ENCODE data around the gene IL17B.

The IL17B gene

DNA sequence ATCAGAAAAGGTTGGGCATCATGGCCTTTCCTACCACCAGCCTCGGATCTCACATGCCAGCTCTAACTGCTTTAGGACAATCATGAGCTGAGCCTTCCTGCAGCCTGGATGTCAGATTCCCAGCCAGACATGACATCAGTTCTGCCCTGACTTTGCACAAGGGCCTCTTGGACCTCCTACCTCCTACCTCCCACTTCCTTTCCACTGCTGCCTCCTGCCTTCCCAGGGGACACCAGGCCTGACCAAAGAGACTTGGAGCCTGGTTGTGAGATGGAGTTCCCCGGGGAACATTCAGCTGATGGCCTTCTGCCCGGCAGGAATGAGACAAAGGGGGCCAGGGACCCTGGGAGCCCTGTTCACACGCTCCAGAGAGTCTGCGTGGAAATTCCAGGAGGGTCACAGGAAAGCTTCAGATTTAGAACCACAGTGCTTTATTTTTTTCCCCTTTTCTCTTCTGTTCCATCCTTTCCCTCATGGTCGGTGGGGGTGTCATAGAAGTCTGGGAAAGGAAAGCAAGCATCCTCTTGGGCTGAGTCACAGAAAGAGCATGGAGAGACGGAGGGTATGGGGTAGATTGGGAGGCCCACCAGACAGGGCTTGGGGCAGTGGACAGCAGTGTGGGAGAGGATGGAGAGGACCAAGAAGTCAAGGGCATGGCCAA is 35.4 kb upstream of the IL17B start:
- no peak overlapping the region for H3K4me3 ChIP-seq (ENCODE audit: low read length)
- TF ChIP-seq, protein P1, sequence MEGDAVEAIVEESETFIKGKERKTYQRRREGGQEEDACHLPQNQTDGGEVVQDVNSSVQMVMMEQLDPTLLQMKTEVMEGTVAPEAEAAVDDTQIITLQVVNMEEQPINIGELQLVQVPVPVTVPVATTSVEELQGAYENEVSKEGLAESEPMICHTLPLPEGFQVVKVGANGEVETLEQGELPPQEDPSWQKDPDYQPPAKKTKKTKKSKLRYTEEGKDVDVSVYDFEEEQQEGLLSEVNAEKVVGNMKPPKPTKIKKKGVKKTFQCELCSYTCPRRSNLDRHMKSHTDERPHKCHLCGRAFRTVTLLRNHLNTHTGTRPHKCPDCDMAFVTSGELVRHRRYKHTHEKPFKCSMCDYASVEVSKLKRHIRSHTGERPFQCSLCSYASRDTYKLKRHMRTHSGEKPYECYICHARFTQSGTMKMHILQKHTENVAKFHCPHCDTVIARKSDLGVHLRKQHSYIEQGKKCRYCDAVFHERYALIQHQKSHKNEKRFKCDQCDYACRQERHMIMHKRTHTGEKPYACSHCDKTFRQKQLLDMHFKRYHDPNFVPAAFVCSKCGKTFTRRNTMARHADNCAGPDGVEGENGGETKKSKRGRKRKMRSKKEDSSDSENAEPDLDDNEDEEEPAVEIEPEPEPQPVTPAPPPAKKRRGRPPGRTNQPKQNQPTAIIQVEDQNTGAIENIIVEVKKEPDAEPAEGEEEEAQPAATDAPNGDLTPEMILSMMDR (conservative IDR thresholded peaks at IDR 0.05; ENCODE audit: low read depth, low read length) = no peak
- DNase-seq (ENCODE audit: low read depth) = no peak

DNA sequence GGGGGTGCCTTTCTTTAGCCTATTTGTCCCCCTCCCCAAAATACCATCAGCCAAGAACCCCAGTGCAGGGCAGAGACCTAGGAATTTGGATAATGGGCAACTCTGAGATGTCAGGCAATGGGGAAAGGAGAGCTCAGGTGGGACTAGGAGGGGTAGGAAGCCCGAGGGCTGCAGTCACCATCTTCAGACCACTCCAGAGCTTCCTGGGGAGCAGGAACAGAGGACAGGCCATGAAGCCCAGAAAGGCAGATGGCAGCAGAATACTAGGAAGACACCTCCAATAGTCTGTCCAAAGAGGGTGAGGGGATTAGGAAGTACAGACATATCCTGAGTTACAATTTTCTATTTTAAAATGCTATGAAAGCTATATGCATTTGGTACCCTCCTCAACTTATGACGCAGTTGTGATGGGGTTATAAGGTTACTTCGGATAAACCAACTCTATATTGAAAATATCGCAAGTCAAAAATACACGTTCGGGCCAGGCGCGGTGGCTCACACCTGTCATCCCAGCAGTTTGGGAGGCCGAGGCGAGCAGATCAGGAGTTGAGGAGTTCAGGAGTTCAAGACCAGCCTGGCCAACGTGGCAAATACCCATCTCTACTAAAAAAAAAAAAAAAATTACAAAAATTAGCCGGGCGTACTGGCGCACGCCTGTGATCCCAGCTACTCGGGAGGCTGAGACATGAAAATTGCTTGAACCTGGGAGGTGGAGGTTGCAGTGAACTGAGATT is 34.6 kb upstream of the IL17B start:
- no peak overlapping the region for H3K4me3 ChIP-seq (ENCODE audit: low read length)
- TF ChIP-seq, protein P1 (conservative IDR thresholded peaks at IDR 0.05; ENCODE audit: low read depth, low read length) = no peak
- DNase-seq (ENCODE audit: low read depth) = no peak

DNA sequence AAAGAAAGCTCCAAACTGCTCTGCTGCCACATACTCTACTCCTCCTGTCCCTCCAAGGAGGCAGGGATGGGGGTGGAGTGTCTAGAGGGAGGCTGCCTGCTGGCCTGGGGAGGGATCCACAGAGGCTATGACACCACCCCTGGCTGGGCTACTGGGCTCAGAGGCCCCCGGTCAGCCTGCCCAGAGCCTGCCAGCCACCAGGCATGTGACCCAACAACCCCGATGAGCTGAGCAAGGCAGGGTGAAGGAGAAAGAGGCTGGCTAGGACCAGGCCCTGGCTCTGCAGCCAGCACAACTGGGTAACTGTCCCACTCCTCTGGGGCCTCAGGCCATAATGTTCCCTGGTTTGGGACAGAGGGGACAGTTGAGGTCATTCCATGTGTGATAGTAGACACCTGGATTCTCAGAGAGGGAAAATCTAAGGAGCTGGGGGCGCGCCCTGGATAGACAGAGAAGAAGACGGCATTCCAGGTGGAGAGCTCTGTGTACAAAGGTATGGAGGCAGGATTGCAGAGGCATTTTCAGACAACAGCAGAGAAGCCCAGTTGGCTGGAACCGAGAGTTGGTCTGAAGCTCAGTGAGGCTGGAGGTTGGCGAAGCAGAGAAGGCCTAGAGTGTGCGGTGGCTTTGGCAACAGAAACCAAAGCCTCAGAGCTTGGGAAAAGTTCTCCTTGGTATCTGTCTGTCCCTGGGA is 33.8 kb upstream of the IL17B start:
- TF ChIP-seq, protein P1 (conservative IDR thresholded peaks at IDR 0.05; ENCODE audit: low read depth, low read length) = no peak
- H3K4me3 ChIP-seq (ENCODE audit: low read length) = no peak overlapping the region
- no peak for DNase-seq (ENCODE audit: low read depth)

DNA sequence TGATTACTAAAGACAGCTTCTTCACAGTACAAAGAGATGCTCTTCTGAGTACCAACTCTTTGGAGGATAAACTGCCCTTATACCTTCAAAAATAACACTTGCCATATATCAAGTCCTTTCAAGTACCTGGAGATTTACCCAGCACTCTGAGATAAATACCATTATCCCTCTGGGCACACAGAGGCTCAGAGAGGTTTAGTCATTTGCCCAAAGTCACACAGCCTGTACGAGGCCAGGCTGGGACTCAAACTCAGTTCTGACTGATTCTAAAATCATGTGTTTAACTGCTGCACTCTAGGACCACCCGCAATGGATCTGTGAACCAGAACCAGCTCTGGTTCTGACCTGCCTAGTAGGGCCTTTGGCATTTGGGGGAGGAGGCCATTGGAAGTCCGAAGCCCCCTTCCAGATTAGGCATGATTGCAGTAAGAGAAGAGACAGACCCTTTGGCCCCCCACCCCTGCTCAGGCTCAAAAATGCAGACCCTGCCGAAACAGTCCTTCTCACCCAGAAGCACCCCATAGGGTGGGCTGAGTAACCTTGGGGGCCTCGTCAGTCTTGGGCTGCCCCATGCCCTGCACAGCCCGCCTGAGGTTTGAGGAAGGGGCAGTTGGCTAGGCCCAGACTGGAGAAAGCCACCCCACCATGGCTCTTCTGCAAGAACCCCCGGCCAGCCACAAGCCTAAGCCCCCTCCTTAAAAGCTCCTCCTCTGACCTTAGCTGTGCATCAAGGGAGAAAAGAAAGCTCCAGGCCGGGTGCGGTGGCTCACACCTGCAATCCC is 32.8 kb upstream of the IL17B start:
- no peak overlapping the region for H3K4me3 ChIP-seq (ENCODE audit: low read length)
- TF ChIP-seq, protein P1 (conservative IDR thresholded peaks at IDR 0.05; ENCODE audit: low read depth, low read length) = no peak
- DNase-seq (ENCODE audit: low read depth) = no peak

DNA sequence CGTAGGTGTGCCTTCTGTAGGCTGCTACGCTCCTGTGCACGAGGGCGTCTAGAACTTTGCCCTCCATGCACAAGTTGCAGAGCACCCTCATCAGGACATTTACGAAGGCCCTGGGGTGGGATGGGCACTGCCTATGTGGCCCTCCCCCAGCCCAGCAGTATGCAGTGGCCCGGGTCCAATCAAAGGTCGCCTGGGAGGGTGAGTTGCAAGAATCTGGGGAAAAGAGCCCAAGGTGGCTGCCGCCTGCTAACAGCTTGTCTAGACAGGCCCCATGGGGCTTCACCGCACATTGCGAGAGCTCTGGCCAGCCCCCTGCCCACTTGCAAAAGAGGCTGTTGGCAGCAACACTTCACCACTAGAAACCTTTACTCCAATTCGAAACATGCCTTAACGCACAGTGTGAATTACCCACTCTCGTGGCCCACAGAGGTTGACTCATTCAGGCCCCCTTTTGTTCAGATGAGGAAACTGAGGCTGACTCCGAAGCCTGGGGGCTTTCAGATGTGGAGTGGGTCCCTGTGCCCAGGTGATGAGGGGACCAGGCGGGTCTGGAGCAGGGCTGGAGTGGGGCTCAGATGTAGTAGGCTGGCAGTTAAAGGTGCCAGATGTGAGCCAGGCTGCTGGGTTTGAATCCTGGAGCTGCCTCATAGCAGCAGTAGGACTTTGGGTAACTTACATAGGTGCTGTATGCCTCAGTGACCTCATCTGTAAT is 31.8 kb upstream of the IL17B start:
- TF ChIP-seq, protein P1 (conservative IDR thresholded peaks at IDR 0.05; ENCODE audit: low read depth, low read length) = no peak
- DNase-seq (ENCODE audit: low read depth) = no peak
- no peak overlapping the region for H3K4me3 ChIP-seq (ENCODE audit: low read length)

DNA sequence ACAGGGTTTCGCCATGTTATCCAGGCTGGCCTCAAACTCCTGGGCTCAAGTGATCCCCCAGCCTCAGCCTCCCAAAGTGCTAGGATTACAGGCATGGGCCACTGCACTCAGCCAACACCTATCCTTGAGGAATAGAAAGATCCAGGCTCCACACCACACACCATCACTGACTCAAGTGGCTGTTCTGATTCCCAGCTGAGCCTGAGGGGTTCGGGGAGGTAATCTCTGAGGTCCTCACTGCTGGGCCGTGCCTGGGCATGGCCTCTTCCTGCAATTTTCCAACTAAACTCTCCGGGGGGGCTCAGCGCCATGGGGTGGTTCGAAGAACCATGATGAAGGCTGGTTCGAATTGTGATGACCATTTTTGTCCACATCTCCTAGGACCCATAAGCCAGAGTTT is 31.0 kb upstream of the IL17B start:
- DNase-seq (ENCODE audit: low read depth) = no peak
- TF ChIP-seq, protein P1 (conservative IDR thresholded peaks at IDR 0.05; ENCODE audit: low read depth, low read length) = no peak
- H3K4me3 ChIP-seq (ENCODE audit: low read length) = no peak overlapping the region

All from retinal pigment epithelial cell (primary cell).